HepG2 (cell line): ENCODE measurements around the gene NT5C1B.

Source experiments
- CHD2 ChIP-seq: IDR thresholded peaks from 2 replicates; pipeline ENCODE4 v1.6.1; 2011; ENCODE audit warnings: low read depth, low read length, improper control_type of control experiment
- CTCF ChIP-seq: sonication (generic); formaldehyde crosslinking; IDR thresholded peaks from 2 replicates; pipeline ENCODE4 v1.5.0; 2020; ENCODE audit warnings: mild to moderate bottlenecking, missing genetic modification reagents, moderate library complexity
- FOXM1 ChIP-seq: sonication (generic); formaldehyde crosslinking; IDR thresholded peaks from 2 replicates; pipeline ENCODE4 v1.5.0; 2020; ENCODE audit warnings: missing genetic modification reagents
- HNF4G ChIP-seq, 2 experiments: sonication (generic) in 1 of 2; formaldehyde crosslinking in 1 of 2; IDR thresholded peaks; 2 replicates each; pipeline versions ENCODE4 v1.4.0 to v1.6.1; 2011 to 2020; ENCODE audit warnings: borderline replicate concordance in 2 of 2, low read depth in 2 of 2, mild to moderate bottlenecking in 2 of 2, low read length in 1 of 2, missing genetic modification reagents in 1 of 2, moderate library complexity in 1 of 2
- MTA3 ChIP-seq: sonication (generic); formaldehyde crosslinking; IDR thresholded peaks from 2 replicates; pipeline ENCODE4 v1.4.0; 2020; ENCODE audit warnings: missing genetic modification reagents
- MXI1 ChIP-seq: IDR thresholded peaks from 3 replicates; pipeline ENCODE4 v1.6.1; 2012; ENCODE audit warnings: low read depth, low read length, inconsistent platforms, borderline replicate concordance
- NKX3-1 ChIP-seq: sonication (generic); formaldehyde crosslinking; IDR thresholded peaks from 2 replicates; pipeline ENCODE4 v1.5.0; 2020; ENCODE audit warnings: missing genetic modification reagents
- POLR2AphosphoS5 ChIP-seq: IDR thresholded peaks from 2 replicates; pipeline ENCODE4 v1.6.1; 2012; ENCODE audit warnings: low read depth, low read length
- TOPORS ChIP-seq: sonication (generic); formaldehyde crosslinking; IDR thresholded peaks from 2 replicates; pipeline ENCODE4 v1.8.0; 2023; ENCODE audit warnings: mild to moderate bottlenecking, missing genetic modification reagents
- ZFX ChIP-seq: sonication (generic); formaldehyde crosslinking; IDR thresholded peaks from 2 replicates; pipeline ENCODE4 v1.4.0; 2020; ENCODE audit warnings: mild to moderate bottlenecking, low read depth, missing genetic modification reagents, moderate library complexity
- ZHX1 ChIP-seq: sonication (generic); formaldehyde crosslinking; IDR thresholded peaks from 2 replicates; pipeline ENCODE4 v1.8.1; 2022; ENCODE audit warnings: low read depth, mild to moderate bottlenecking, missing genetic modification reagents
- ZNF724P ChIP-seq: sonication (generic); formaldehyde crosslinking; IDR thresholded peaks from 2 replicates; pipeline ENCODE4 v1.8.0; 2022; ENCODE audit warnings: missing genetic modification reagents, borderline replicate concordance
- TF ChIP-seq, protein P1 (sequence below): sonication (generic); formaldehyde crosslinking; conservative IDR thresholded peaks from 2 replicates; pipeline ENCODE4 v1.4.0; 2020; ENCODE audit warnings: mild to moderate bottlenecking, missing genetic modification reagents, moderate library complexity

GRCh38 chr2:18536697-18537096 is 52.7 kb downstream of the NT5C1B start:
- TF ChIP-seq CTCF (CRISPR knock-in tag), result no peak
- no peak for TF ChIP-seq ZHX1 (CRISPR knock-in tag)
- TF ChIP-seq HNF4G (IDR thresholded peaks at IDR 0.05; ENCODE audit: borderline replicate concordance, low read depth, low read length), result no peak
- TF ChIP-seq HNF4G (CRISPR knock-in tag; IDR thresholded peaks at IDR 0.05; ENCODE audit: borderline replicate concordance, low read depth), result no peak
- TF ChIP-seq MXI1, result no peak
- TF ChIP-seq FOXM1 (CRISPR knock-in tag), result no peak
- TF ChIP-seq CHD2, result no peak
- TF ChIP-seq ZFX, result no peak
- TF ChIP-seq POLR2AphosphoS5, result no peak
- no peak for TF ChIP-seq NKX3-1
- no peak for TF ChIP-seq TOPORS (CRISPR knock-in tag)
- TF ChIP-seq, protein P1, sequence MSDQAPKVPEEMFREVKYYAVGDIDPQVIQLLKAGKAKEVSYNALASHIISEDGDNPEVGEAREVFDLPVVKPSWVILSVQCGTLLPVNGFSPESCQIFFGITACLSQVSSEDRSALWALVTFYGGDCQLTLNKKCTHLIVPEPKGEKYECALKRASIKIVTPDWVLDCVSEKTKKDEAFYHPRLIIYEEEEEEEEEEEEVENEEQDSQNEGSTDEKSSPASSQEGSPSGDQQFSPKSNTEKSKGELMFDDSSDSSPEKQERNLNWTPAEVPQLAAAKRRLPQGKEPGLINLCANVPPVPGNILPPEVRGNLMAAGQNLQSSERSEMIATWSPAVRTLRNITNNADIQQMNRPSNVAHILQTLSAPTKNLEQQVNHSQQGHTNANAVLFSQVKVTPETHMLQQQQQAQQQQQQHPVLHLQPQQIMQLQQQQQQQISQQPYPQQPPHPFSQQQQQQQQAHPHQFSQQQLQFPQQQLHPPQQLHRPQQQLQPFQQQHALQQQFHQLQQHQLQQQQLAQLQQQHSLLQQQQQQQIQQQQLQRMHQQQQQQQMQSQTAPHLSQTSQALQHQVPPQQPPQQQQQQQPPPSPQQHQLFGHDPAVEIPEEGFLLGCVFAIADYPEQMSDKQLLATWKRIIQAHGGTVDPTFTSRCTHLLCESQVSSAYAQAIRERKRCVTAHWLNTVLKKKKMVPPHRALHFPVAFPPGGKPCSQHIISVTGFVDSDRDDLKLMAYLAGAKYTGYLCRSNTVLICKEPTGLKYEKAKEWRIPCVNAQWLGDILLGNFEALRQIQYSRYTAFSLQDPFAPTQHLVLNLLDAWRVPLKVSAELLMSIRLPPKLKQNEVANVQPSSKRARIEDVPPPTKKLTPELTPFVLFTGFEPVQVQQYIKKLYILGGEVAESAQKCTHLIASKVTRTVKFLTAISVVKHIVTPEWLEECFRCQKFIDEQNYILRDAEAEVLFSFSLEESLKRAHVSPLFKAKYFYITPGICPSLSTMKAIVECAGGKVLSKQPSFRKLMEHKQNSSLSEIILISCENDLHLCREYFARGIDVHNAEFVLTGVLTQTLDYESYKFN (CRISPR knock-in tag), result no peak
- TF ChIP-seq ZNF724P (CRISPR knock-in tag), result no peak
- TF ChIP-seq MTA3 (CRISPR knock-in tag), result no peak
